NCI-H2227 (cell line): ENCODE measurements around the gene MICALL2.
"Not testable (repeated sequence)": the region's sequence is repeated elsewhere in the genome, so short reads cannot be mapped to it uniquely, and the experiment has no call there.

ENCODE experiments used
- DNase-seq: peaks from one replicate; lab custom pipeline; 2025; ENCODE audit not compliant: unreplicated experiment; lab: John Stamatoyannopoulos, UW

MICALL2 gene

DNA sequence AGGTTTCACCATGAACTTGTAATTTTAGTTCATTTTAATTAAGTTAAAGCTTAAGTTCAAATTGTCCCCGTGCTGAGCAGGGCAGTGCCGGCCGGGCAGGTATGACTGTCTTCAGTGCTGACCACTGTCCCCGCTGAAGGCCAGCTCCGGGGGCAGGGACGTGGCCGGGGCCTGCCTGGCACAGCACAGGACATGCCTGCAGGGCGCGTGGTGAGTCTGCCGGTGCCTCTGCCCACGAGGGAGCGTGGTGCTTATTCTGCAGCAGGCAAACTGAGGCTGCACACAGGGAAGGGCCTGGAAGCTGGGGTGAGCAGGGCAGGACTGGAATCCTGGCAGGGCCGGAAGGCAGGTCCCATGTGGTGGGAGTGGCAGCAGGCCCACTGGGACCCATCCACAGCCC lies 9.8 kb downstream of the MICALL2 start:
- no peak for DNase-seq

GRCh38 chr7:1448958-1449357 lies 10.3 kb downstream of the MICALL2 start:
- no peak for DNase-seq

GRCh38 chr7:1447551-1448244 lies 11.6 kb downstream of the MICALL2 start:
- DNase-seq, result no peak

DNA sequence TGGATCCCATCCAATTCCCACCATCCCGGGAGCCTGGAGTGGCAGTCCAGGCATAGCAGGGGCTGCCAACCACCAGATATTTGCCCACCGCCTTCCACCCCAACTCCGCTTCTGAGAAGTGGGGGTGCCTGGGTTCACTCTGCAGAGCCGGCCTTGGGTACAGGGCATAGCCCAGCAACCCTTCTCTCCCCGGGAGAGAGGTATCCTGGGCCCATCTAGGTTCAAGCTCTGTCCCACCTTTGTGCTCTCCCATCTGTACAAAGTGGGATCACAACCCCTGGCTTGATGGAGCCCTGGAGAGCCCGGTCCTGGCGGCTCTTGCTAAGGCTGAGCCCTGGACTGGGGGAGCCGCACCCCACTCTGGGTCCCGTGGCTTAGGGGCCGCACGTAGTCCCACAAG lies 12.2 kb downstream of the MICALL2 start:
- DNase-seq, result no peak

DNA sequence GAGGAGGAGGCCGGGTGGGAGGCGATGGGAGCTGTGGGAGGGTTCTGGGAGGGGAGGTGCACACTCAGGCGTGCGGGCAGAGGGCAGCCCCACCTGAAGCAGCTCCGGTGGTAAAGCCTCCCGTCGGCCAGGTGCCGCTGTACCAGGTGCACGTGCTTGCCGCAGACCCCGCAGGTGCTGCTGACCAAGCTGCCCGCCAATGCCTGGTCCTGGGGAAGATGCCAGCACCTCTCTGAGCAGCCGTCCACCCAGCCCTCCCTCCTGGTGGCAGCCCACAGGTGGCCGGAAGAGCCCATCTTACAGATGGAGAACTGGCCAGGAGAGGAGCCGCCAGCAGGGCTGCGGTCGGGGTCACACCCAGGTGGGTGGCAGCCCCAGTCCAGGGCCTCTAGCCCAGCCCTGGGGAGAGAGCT lies 12.6 kb downstream of the MICALL2 start:
- no peak for DNase-seq

DNA sequence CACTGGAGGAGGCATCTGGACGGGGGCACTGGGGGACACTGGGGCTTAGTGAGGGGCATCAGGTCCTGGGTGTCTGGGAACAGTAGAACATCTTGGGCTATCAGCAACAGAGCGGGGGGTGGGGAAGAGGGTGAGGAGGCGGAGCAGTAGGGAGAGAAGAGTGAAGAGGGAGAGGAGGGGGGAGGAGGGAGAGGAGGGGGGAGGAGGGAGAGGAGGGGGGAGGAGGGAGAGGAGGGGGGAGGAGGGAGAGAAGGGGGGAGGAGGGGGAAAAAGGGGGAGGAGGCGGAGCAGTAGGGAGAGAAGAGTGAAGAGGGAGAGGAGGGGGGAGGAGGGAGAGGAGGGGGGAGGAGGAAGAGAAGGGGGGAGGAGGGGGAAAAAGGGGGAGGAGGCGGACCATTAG lies 13.2 kb downstream of the MICALL2 start:
- not testable (repeated sequence) for DNase-seq

DNA sequence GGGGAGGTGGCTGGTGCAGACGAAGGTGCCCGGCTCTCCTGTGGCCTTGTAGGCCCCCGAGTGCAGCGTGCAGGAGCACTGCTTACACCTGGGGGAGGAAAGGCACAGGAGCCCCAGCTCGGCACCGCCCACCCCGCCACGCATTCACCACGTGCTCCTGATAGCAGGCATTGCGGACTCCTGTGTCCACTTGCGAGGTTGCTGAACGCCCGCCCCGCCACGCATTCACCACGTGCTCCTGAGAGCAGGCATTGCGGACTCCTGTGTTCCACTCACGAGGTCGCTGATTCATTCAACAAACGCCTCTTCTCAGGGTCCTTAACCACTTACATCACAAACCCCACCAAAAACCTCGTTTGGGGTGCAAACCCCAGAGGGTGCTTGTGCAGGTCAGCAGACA lies 13.9 kb downstream of the MICALL2 start:
- DNase-seq, result no peak

- DNase-seq, result no peak
Observed at GRCh38 chr7:1444925-1445322, 14.3 kb downstream of the MICALL2 start.

- no peak for DNase-seq
Observed at GRCh38 chr7:1444214-1444924, 14.9 kb downstream of the MICALL2 start.

DNA sequence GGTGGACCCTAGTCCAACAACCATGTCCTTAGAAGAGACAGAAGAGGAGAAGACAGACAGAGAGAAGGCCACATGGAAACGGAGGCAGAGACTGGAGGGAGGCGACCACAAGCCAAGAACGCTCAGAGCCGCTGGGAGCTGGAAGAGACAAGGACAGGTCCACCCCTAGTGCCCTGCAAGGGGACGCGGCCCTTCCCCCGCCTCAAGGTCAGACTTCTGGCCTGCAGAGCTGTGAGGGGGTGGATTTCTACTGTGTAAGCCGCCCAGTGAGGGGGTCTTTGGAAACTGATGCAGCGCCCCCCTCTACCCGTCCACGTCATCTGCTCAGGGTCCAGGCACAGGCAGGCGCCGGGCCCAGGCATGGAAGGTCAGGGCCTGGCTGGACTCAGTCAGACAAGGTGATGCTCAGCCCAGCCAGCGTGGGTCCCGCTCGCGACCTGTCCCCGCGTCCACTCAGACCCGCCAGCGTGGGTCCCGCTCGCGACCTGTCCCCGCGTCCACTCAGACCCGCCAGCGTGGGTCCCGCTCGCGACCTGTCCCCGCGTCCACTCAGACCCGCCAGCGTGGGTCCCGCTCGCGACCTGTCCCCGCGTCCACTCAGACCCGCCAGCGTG lies 15.6 kb downstream of the MICALL2 start:
- not testable (repeated sequence) for DNase-seq

DNA sequence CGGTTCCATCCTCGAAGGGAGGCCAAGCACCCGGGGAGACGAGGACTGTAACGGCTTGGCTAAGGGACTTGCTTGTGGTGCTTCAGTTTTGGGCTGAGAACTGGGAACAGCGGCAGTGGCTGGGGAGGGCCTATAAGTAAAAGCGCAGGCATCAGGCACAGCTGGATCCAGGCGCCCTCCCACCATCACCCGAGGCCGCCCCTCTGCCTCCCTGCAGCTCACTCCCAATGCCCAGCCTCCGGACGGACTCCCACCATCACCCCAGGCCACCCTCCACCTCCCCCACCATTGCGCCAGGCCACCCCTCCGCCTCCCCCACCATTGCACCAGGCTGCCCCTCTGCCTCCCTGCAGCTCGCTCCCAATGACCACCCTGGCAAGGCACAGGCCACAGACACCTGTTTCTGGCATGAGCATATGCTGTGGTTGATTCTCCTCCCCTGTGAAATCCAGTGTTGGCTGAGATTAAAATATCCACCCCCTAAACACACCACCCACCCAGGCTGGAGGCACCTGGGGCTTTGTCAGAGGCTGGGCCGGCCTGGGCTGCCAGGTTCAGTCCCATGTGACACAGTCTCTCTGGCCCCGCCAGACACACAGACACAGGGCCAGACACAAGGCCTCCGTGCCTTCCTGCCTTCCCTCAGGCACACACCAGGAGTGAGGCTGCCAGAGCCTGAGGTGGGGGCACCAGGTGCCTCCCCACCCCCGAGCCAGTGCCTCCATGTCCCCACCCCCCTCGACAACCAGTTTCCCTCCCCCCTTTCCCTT lies 16.7 kb downstream of the MICALL2 start:
- no peak for DNase-seq

DNA sequence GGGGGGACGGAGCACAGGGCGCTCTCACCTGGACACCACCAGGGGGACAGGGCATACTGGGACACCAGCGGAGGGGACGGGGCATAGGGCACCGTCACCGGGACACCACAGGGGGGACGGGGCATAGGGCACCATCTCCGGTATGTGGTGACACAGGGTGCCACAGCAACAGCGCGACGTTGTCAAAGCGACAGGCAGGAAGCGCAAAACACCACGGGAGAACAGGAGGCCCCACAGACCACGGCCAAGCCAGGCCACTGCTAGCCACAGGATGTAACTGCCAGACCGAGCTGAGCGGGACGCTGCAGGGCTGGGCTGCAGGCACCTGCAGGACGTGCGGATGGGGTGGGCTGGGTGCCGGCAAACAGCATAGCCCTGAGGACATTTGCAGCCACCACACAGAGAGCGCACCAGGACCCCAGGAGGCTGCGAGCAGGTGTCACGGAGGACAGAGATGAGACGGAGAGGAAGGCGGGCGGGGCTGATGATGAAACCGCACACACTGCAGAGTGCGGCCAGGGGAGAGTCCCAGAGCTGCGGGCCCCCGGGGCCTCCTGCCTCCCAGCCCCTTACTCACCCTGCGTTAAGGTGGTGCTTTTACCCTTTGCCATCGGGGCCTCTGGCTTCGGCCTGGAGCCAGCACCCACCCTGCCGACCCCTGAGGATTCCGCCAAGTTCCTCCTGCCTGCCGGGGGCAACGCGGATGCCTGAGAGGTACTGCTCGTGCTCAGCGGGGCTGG lies 17.5 kb downstream of the MICALL2 start:
- DNase-seq, result no peak

- no peak for DNase-seq
Observed at GRCh38 chr7:1440620-1441019, 18.6 kb downstream of the MICALL2 start.

- no peak for DNase-seq
Observed at GRCh38 chr7:1439373-1440363, 19.6 kb downstream of the MICALL2 start.

DNA sequence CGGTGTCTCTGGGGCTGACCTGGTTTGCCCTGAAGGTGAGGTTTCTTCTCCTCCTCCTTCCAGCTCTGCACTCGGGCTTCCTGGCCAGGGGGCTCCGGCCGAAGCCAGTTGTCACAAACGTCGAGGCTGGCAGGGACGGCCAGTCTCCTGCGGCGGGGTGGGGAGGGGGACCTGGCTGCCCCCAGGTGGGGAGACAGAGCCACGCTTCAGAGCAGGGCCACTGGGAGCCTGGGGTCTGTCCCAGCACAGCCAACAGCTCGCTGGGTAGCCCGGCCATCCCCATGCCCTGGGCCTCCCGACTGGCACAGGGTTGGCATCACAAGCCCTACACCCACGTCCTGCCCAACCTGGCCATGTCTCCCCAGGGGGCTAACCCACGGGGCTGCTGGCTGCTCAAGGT lies 20.4 kb downstream of the MICALL2 start:
- no peak for DNase-seq

- DNase-seq, result no peak
Observed at GRCh38 chr7:1438208-1438607, 21.1 kb downstream of the MICALL2 start.

DNA sequence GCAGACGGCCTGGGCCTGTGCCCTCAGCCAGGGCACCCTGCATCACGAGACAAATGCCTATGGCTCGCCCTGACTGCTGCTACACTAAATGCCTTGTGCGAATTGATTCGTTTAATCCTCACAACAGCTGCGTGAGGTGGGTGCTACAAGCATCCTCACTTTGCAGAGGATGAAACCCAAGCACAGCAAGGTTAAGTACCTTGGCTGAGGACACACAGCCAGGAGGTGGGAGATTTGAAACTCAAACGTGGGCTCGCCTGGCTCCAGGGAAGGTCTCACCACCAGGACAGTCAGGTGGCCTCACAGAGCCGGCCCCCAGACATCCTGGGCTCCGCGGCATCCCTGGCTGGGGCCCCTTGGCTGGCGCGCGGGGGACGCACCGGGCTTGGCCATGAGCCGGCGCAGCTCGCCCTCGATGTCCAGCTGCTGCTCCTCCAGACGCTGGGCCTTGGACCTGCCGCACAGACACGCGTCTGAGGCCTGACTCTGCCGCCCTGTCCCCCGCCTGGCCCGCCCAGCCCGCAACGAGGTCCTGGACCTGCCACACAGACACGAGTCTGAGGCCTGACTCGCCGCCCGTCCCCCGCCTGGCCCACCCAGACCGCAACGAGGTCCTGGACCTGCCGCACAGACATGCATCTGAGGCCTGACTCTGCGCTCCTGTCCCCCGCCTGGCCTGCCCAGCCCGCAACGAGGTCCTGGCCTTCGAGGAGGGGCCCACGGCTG lies 22.0 kb downstream of the MICALL2 start:
- DNase-seq, result no peak

- DNase-seq, result no peak
Observed at GRCh38 chr7:1436608-1437007, 22.7 kb downstream of the MICALL2 start.
